ENCODE results near the gene CBARP. TPM values are rescaled to one million over a fixed set of nuclear protein-coding genes. Genes with fewer than 3 reads are reported as not detected.

Gene CBARP
- total and polyA plus RNA-seq, 9 of the 15 experiments (the other 6 are each of a cell fraction or from before 2014, with no cell fraction given) = 0.03 to 8.9 (median 1.2) TPM; not detected in 1

GRCh38 chr19:1252221-1252820, 14.5 kb upstream of the CBARP start (continued):
- TF ChIP-seq TBP (optimal IDR thresholded peaks at IDR 0.05; ENCODE audit: low read depth, low read length) (no peak), POLR2H (tag; IDR thresholded peaks at IDR 0.05; ENCODE audit: low read depth) (no peak), NFATC3 (IDR thresholded peaks at IDR 0.05) (no peak), PURB (CRISPR knock-in tag; IDR thresholded peaks at IDR 0.05; ENCODE audit: low read depth) (no peak), CTCFL (IDR thresholded peaks at IDR 0.05; ENCODE audit: borderline replicate concordance, insufficient read depth, low read depth, low read length, poor library complexity, severe bottlenecking) (no peak), C11orf30 (IDR thresholded peaks at IDR 0.05; ENCODE audit: low read depth) (no peak), ZNF444 (CRISPR knock-in tag; IDR thresholded peaks at IDR 0.05) (peak; percentile 91), SNIP1 (IDR thresholded peaks at IDR 0.05; ENCODE audit: low read depth) (no peak), RBBP5 (IDR thresholded peaks at IDR 0.05; ENCODE audit: borderline replicate concordance, insufficient read depth, low read length, poor library complexity, severe bottlenecking) (no peak), CHD1 (IDR thresholded peaks at IDR 0.05; ENCODE audit: low read length) (peak; percentile 68), HSF4 (CRISPR knock-in tag; IDR thresholded peaks at IDR 0.05; ENCODE audit: borderline replicate concordance) (no peak), ZFP1 (CRISPR knock-in tag; IDR thresholded peaks at IDR 0.05) (no peak), PCBP1 (IDR thresholded peaks at IDR 0.05; ENCODE audit: low read depth, low read length, poor library complexity, severe bottlenecking) (peak; percentile 21), KLF16 (IDR thresholded peaks at IDR 0.05) (no peak), HDAC2 (IDR thresholded peaks at IDR 0.05) (no peak), ZBTB7A (IDR thresholded peaks at IDR 0.05; ENCODE audit: borderline replicate concordance, control insufficient read depth, low read depth, low read length) (peak; percentile 51; the same call in 1 of the 2 replicates), CCNT2 (IDR thresholded peaks at IDR 0.05; ENCODE audit: borderline replicate concordance, extremely low read depth, insufficient read length, low read depth, low read length) (no peak), PRDM10 (IDR thresholded peaks at IDR 0.05; ENCODE audit: partially characterized antibody) (peak; percentile 4), HDAC8 (tag; IDR thresholded peaks at IDR 0.05) (no peak), ELF1 (tag; IDR thresholded peaks at IDR 0.05) (0 out of 2 replicates have a peak, but pooled peaks have one; percentile 14), RBFOX2 (IDR thresholded peaks at IDR 0.05; ENCODE audit: low read depth, low read length) (peak; percentile 23), MYC (IDR thresholded peaks at IDR 0.05; ENCODE audit: low read depth, low read length) (no peak), MYC (CRISPR knock-in tag; IDR thresholded peaks at IDR 0.05; ENCODE audit: borderline replicate concordance, low read depth) (no peak), ZNF197 (CRISPR knock-in tag; IDR thresholded peaks at IDR 0.05; ENCODE audit: low read depth) (no peak)

All from K562 (cell line).